WTC11 (cell line): ENCODE data around the gene BNC1. TPM values are rescaled to one million over a fixed set of nuclear protein-coding genes. Genes with fewer than 3 reads are reported as not detected.
"Not testable (repeated sequence)": the region's sequence is repeated elsewhere in the genome, so short reads cannot be mapped to it uniquely, and the experiment has no call there.

ENCODE experiments used
- ATAC-seq: fragments of 200-7000 bp; cut with Tn5 transposase; 2 replicates; pipeline ENCODE4 v1.10.0; 2021; ENCODE audit warnings: mild to moderate bottlenecking, moderate library complexity
- CTCF ChIA-PET: fragments of 300-600 bp; sonication (Branson Sonifier 250); formaldehyde crosslinking; loops from one replicate; lab custom pipeline; 2021; ENCODE audit warnings: antibody characterized with exemption; lab: Charles Lee
- POLR2A ChIA-PET: fragments of 350-600 bp; sonication (Branson Sonifier 250); formaldehyde crosslinking; loops from one replicate; lab custom pipeline; 2021; ENCODE audit warnings: antibody characterized with exemption; lab: Charles Lee
- DNase-seq: peaks from one replicate; pipeline ENCODE4 v3.0.0; 2021; ENCODE audit warnings: low spot score
- H3K27ac Mint-ChIP-seq: 2 replicates; pipeline ENCODE4 v1.8.0; 2021; ENCODE audit warnings: mixed read lengths
- H3K27me3 Mint-ChIP-seq: 2 replicates; pipeline ENCODE4 v1.8.0; 2021; ENCODE audit warnings: low read depth, mild to moderate bottlenecking, moderate library complexity, mixed read lengths
- H3K36me3 Mint-ChIP-seq: 2 replicates; pipeline ENCODE4 v1.8.0; 2021; ENCODE audit warnings: mixed read lengths
- H3K4me1 Mint-ChIP-seq: 2 replicates; pipeline ENCODE4 v1.8.0; 2022; ENCODE audit warnings: mixed read lengths
- H3K4me3 Mint-ChIP-seq: 2 replicates; pipeline ENCODE4 v1.8.0; 2021; ENCODE audit warnings: mild to moderate bottlenecking, moderate library complexity, mixed read lengths
- H3K9me3 Mint-ChIP-seq: 2 replicates; pipeline ENCODE4 v1.8.0; 2021; ENCODE audit warnings: mixed read lengths
- ATF1 ChIP-seq: sonication (generic); formaldehyde crosslinking; IDR thresholded peaks from 2 replicates; pipeline ENCODE4 v1.8.1; 2023; ENCODE audit warnings: mild to moderate bottlenecking, moderate library complexity, missing genetic modification reagents
- EMX1 ChIP-seq: fragments of 250-450 bp; sonication (Bioruptor Pico); IDR thresholded peaks from 2 replicates; pipeline ENCODE4 v1.8.0; 2021; ENCODE audit warnings: mild to moderate bottlenecking
- GTF2I ChIP-seq: fragments of 250-450 bp; sonication (Bioruptor Pico); conservative IDR thresholded peaks from 2 replicates; pipeline ENCODE4 v1.4.0; 2021; ENCODE audit warnings: mild to moderate bottlenecking
- JUN ChIP-seq: sonication (generic); formaldehyde crosslinking; IDR thresholded peaks from 2 replicates; pipeline ENCODE4 v1.8.0; 2023; ENCODE audit warnings: mild to moderate bottlenecking, missing genetic modification reagents
- SP1 ChIP-seq: sonication (generic); formaldehyde crosslinking; conservative IDR thresholded peaks from 2 replicates; pipeline ENCODE4 v1.8.1; 2022; ENCODE audit warnings: missing genetic modification reagents
- STAT6 ChIP-seq: sonication (generic); formaldehyde crosslinking; conservative IDR thresholded peaks from 2 replicates; pipeline ENCODE4 v1.8.1; 2023; ENCODE audit warnings: mild to moderate bottlenecking, low read depth, missing genetic modification reagents, moderate library complexity
- ZSCAN18 ChIP-seq: fragments of 250-450 bp; sonication (Bioruptor Pico); IDR thresholded peaks from 2 replicates; pipeline ENCODE4 v2.1.2; 2022; ENCODE audit warnings: mild to moderate bottlenecking, moderate library complexity
- total RNA-seq: library from RNA; stranded (reverse); gene quantifications from 3 replicates; pipeline ENCODE4 v1.2.3, GENCODE V29; 2021
- TF ChIP-seq, protein P1 (sequence below): sonication (generic); formaldehyde crosslinking; IDR thresholded peaks from 2 replicates; pipeline ENCODE4 v1.8.0; 2023; ENCODE audit warnings: missing genetic modification reagents
- TF ChIP-seq, protein P2 (sequence below): sonication (generic); formaldehyde crosslinking; IDR thresholded peaks from 2 replicates; pipeline ENCODE4 v1.8.1; 2022; ENCODE audit warnings: low read depth, missing genetic modification reagents, borderline replicate concordance
- TF ChIP-seq, protein P3 (sequence below): fragments of 250-450 bp; sonication (Bioruptor Pico); conservative IDR thresholded peaks from 2 replicates; pipeline ENCODE4 v1.9.0; 2021; ENCODE audit warnings: mild to moderate bottlenecking
- TF ChIP-seq, protein P4 (sequence below): fragments of 250-450 bp; sonication (Bioruptor Pico); IDR thresholded peaks from 2 replicates; pipeline ENCODE4 v1.9.0; 2021; ENCODE audit warnings: mild to moderate bottlenecking
- TF ChIP-seq, protein P5 (sequence below): fragments of 250-450 bp; sonication (Bioruptor Pico); IDR thresholded peaks from 2 replicates; pipeline ENCODE4 v1.9.0; 2021; ENCODE audit warnings: mild to moderate bottlenecking, borderline replicate concordance

Gene BNC1
- total RNA-seq, 1 experiment from 2014 or later = 0.11 TPM

DNA sequence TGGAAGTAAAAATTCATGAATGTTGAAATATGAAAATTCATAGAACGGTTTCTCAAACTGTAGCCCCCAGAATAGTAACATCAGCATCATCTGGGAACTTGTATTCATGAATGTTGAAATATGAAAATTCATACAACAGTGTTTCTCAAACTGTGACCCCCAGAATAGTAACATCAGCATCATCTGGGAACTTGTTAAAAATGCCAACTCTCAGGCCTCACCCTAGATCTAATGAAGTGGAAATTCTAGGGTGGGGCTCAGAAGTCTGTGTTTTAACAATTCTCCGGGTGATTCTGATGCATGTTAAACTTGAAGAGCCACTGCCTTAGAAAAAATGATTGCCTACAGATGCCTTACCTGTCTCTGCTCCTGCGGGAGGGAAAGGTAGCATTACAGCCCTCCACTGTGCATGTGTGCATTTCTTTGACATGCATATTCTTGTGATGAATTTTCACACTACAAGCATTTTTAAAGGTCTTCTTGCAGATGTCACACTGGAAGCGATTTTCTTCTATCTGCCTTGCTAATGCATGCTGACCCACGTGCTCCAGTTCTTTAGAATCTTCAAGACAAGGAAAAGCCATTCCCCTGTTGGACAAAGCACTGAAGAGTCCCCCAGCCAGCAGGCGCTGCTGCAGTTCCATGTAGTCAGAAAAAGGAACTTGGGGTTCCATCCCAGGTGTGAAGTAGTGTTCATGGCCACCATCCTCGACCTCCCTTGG lies 21.7 kb downstream of the BNC1 start:
- Mint-ChIP-seq H3K4me3 (no peak overlapping the region), H3K9me3 (no peaks in the 10 kb centered on the region), H3K27me3 (no peaks in the 10 kb centered on the region), H3K27ac (no peak overlapping the region), H3K36me3 (no peaks in the 10 kb centered on the region), H3K4me1 (no peaks in the 10 kb centered on the region)
- no peak for DNase-seq
- ChIA-PET POLR2A (no interaction called here), CTCF (interaction anchor here (1.8 kb wide), 1 partner anchor 14 kb away, joined by 6 read pairs; no protein-coding TSS in a partner anchor)
- TF ChIP-seq JUN (CRISPR knock-in tag) (no peak), ATF1 (CRISPR knock-in tag) (no peak), ZSCAN18 (CRISPR knock-in tag) (no peak), EMX1 (CRISPR knock-in tag) (no peak)
- TF ChIP-seq, protein P1, sequence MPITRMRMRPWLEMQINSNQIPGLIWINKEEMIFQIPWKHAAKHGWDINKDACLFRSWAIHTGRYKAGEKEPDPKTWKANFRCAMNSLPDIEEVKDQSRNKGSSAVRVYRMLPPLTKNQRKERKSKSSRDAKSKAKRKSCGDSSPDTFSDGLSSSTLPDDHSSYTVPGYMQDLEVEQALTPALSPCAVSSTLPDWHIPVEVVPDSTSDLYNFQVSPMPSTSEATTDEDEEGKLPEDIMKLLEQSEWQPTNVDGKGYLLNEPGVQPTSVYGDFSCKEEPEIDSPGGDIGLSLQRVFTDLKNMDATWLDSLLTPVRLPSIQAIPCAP = no peak
- TF ChIP-seq, protein P2, sequence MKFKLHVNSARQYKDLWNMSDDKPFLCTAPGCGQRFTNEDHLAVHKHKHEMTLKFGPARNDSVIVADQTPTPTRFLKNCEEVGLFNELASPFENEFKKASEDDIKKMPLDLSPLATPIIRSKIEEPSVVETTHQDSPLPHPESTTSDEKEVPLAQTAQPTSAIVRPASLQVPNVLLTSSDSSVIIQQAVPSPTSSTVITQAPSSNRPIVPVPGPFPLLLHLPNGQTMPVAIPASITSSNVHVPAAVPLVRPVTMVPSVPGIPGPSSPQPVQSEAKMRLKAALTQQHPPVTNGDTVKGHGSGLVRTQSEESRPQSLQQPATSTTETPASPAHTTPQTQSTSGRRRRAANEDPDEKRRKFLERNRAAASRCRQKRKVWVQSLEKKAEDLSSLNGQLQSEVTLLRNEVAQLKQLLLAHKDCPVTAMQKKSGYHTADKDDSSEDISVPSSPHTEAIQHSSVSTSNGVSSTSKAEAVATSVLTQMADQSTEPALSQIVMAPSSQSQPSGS (CRISPR knock-in tag) = no peak
- ATAC-seq = no peak

- H3K4me1 Mint-ChIP-seq, H3K9me3 Mint-ChIP-seq, ATAC-seq, DNase-seq, H3K27me3 Mint-ChIP-seq, H3K36me3 Mint-ChIP-seq, H3K27ac Mint-ChIP-seq, H3K4me3 Mint-ChIP-seq, POLR2A ChIA-PET: not testable (repeated sequence)
- CTCF ChIA-PET = interaction anchor here (0.8 kb wide), 1 partner anchor 14 kb away, joined by 3 read pairs; no protein-coding TSS in a partner anchor
These were observed 22.3 kb downstream of the BNC1 start for GRCh38 chr15:83262181-83262580.

DNA sequence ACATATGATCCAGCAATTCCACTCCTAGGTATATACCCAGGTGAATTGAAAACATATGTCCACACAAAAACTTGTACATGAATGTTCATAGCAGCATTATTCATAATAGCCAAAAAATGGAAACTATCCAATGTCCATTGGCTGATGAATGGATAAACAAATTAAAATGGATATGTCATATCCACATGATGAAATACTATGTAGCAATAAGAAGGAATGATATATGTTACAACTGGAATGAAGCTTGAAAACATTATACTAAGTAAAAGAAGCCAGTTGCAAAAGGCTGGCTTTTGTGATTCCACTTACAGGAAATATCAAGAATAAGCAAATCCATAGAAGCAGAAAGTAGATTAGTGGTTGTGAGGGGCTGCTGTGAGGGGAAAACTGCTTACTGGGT lies 33.7 kb downstream of the BNC1 start:
- H3K27me3 Mint-ChIP-seq = peaks cover 13% of the 10 kb centered on the region
- H3K36me3 Mint-ChIP-seq = no peaks in the 10 kb centered on the region
- POLR2A ChIA-PET = no interaction called here
- H3K27ac Mint-ChIP-seq = no peak overlapping the region
- peaks cover 4% of the 10 kb centered on the region for H3K4me1 Mint-ChIP-seq
- H3K9me3 Mint-ChIP-seq = no peaks in the 10 kb centered on the region
- no peak overlapping the region for H3K4me3 Mint-ChIP-seq
- DNase-seq (no peak), ATAC-seq (no peak)
- CTCF ChIA-PET = interaction anchor here (3.8 to 5.4 kb wide), 3 partner anchors 184 to 321 kb away, joined by 24 to 219 read pairs (median 45); partner anchors contain the start of gene SH3GL3
- TF ChIP-seq GTF2I (CRISPR knock-in tag) = no peak
- TF ChIP-seq, protein P3, sequence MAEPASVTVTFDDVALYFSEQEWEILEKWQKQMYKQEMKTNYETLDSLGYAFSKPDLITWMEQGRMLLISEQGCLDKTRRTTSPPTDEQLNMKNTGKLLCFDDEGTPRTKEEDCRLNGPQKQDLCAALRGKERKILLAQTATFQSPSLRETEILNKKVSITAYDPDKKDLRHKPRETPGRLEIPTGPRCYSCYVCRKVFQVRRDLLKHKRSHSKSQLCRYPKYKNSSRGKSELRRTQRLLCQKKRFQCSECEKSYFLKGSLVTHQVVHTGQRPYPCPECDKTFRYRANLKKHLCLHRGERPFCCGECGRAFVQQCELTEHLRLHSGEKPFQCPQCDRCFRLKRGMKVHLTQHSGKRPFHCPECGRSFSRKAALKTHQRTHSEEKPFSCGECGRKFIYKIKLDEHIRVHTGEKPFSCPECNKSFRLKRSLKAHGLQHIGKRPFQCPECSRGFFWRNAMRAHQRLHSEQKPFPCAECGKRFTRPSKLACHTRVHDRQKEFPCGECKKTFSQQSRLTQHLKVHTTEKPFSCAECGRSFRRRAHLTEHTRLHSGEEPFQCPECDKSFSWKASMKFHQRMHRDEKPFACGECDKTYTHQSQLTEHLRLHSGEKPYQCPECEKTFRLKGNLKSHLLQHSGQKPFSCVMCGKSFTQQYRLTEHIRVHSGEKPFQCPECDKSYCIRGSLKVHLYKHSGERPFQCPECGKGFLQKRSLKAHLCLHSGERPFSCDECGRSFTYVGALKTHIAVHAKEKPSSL (CRISPR knock-in tag) = no peak
- TF ChIP-seq STAT6 = no peak
- TF ChIP-seq, protein P4, sequence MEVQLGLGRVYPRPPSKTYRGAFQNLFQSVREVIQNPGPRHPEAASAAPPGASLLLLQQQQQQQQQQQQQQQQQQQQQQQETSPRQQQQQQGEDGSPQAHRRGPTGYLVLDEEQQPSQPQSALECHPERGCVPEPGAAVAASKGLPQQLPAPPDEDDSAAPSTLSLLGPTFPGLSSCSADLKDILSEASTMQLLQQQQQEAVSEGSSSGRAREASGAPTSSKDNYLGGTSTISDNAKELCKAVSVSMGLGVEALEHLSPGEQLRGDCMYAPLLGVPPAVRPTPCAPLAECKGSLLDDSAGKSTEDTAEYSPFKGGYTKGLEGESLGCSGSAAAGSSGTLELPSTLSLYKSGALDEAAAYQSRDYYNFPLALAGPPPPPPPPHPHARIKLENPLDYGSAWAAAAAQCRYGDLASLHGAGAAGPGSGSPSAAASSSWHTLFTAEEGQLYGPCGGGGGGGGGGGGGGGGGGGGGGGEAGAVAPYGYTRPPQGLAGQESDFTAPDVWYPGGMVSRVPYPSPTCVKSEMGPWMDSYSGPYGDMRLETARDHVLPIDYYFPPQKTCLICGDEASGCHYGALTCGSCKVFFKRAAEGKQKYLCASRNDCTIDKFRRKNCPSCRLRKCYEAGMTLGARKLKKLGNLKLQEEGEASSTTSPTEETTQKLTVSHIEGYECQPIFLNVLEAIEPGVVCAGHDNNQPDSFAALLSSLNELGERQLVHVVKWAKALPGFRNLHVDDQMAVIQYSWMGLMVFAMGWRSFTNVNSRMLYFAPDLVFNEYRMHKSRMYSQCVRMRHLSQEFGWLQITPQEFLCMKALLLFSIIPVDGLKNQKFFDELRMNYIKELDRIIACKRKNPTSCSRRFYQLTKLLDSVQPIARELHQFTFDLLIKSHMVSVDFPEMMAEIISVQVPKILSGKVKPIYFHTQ (CRISPR knock-in tag) = no peak
- no peak for TF ChIP-seq SP1 (CRISPR knock-in tag)
- TF ChIP-seq, protein P5, sequence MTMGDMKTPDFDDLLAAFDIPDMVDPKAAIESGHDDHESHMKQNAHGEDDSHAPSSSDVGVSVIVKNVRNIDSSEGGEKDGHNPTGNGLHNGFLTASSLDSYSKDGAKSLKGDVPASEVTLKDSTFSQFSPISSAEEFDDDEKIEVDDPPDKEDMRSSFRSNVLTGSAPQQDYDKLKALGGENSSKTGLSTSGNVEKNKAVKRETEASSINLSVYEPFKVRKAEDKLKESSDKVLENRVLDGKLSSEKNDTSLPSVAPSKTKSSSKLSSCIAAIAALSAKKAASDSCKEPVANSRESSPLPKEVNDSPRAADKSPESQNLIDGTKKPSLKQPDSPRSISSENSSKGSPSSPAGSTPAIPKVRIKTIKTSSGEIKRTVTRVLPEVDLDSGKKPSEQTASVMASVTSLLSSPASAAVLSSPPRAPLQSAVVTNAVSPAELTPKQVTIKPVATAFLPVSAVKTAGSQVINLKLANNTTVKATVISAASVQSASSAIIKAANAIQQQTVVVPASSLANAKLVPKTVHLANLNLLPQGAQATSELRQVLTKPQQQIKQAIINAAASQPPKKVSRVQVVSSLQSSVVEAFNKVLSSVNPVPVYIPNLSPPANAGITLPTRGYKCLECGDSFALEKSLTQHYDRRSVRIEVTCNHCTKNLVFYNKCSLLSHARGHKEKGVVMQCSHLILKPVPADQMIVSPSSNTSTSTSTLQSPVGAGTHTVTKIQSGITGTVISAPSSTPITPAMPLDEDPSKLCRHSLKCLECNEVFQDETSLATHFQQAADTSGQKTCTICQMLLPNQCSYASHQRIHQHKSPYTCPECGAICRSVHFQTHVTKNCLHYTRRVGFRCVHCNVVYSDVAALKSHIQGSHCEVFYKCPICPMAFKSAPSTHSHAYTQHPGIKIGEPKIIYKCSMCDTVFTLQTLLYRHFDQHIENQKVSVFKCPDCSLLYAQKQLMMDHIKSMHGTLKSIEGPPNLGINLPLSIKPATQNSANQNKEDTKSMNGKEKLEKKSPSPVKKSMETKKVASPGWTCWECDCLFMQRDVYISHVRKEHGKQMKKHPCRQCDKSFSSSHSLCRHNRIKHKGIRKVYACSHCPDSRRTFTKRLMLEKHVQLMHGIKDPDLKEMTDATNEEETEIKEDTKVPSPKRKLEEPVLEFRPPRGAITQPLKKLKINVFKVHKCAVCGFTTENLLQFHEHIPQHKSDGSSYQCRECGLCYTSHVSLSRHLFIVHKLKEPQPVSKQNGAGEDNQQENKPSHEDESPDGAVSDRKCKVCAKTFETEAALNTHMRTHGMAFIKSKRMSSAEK (CRISPR knock-in tag) = no peak
